CD14-positive monocyte (primary cell): Measurements from ENCODE around the gene ANKRD49. TPM values are rescaled to one million over a fixed set of nuclear protein-coding genes. Genes with fewer than 3 reads are reported as not detected.

Source experiments
- DNase-seq, 3 donors: peaks; one replicate each; pipeline ENCODE4 v3.0.0-alpha.2; 2011 to 2022
- H2AFZ ChIP-seq: 2 replicates; pipeline ENCODE4 v1.6.0; 2012; ENCODE audit warnings: mild to moderate bottlenecking, low read depth, low read length, inconsistent platforms; ENCODE audit not compliant: insufficient read depth, poor library complexity, severe bottlenecking
- H3K27ac ChIP-seq, 2 donors: 1 replicate in 1 of 2; 2 replicates in 1 of 2; pipeline ENCODE4 v1.5.1; 2012 to 2013; ENCODE audit warnings: low read length in 2 of 2, control low read depth in 1 of 2, inconsistent platforms in 1 of 2, low read depth in 1 of 2, mild to moderate bottlenecking in 1 of 2
- H3K27me3 ChIP-seq, 2 donors: one replicate each; pipeline versions ENCODE4 v1.6.0 to v1.6.1; 2011 to 2013; ENCODE audit warnings: low read length in 2 of 2; ENCODE audit not compliant: control insufficient read depth in 2 of 2, insufficient read depth in 2 of 2
- H3K36me3 ChIP-seq, 2 donors: replicated peaks in 1 of 2; 1 replicate in 1 of 2; 2 replicates in 1 of 2; pipeline versions ENCODE4 v1.5.1 to v1.6.1; 2012 to 2013; ENCODE audit warnings: low read length in 2 of 2, control low read depth in 1 of 2, inconsistent platforms in 1 of 2, mild to moderate bottlenecking in 1 of 2; ENCODE audit not compliant: insufficient read depth in 2 of 2, control insufficient read depth in 1 of 2
- H3K4me1 ChIP-seq, 2 donors: 1 replicate in 1 of 2; 2 replicates in 1 of 2; pipeline versions ENCODE4 v1.5.1 to v1.6.1; 2012 to 2013; ENCODE audit warnings: low read length in 2 of 2, control low read depth in 1 of 2, inconsistent platforms in 1 of 2, mild to moderate bottlenecking in 1 of 2, moderate library complexity in 1 of 2; ENCODE audit not compliant: insufficient read depth in 2 of 2, control insufficient read depth in 1 of 2
- H3K4me2 ChIP-seq: replicated peaks from 2 replicates; pipeline ENCODE3; 2012; ENCODE audit warnings: low read length, moderate library complexity, mild to moderate bottlenecking; ENCODE audit not compliant: poor library complexity, severe bottlenecking; ENCODE audit errors: extremely low read depth
- H3K4me3 ChIP-seq, 3 experiments: fragments of 200-600 bp in 1 of 3; sonication (generic) in 1 of 3; replicated peaks in 1 of 3; 1 replicate in 2 of 3; 2 replicates in 1 of 3; pipeline ENCODE4 v1.5.1; 2011 to 2013; ENCODE audit warnings: low read length in 3 of 3, mild to moderate bottlenecking in 3 of 3, control low read depth in 2 of 3, low read depth in 2 of 3, inconsistent platforms in 1 of 3, moderate library complexity in 1 of 3
- H3K79me2 ChIP-seq: 2 replicates; pipeline ENCODE4 v1.6.0; 2012; ENCODE audit warnings: mild to moderate bottlenecking, control low read depth, inconsistent platforms, low read length, moderate library complexity; ENCODE audit not compliant: insufficient read depth
- H3K9ac ChIP-seq: 2 replicates; pipeline ENCODE4 v1.6.0; 2017; ENCODE audit warnings: low read length, mild to moderate bottlenecking; ENCODE audit not compliant: insufficient read depth, poor library complexity, severe bottlenecking
- H3K9me3 ChIP-seq, 2 donors: replicated peaks in 1 of 2; 1 replicate in 1 of 2; 2 replicates in 1 of 2; pipeline versions ENCODE4 v1.5.1 to v1.6.1; 2012 to 2013; ENCODE audit warnings: low read length in 2 of 2, control low read depth in 1 of 2; ENCODE audit not compliant: control insufficient read depth in 1 of 2, insufficient read depth in 1 of 2
- H4K20me1 ChIP-seq: 2 replicates; pipeline ENCODE4 v1.6.0; 2012; ENCODE audit warnings: mild to moderate bottlenecking, low read length, control low read depth, moderate library complexity; ENCODE audit not compliant: insufficient read depth
- H3K27ac Mint-ChIP-seq, 7 donors: one replicate each; pipeline ENCODE4 v1.8.0; 2020; ENCODE audit warnings: mild to moderate bottlenecking in 7 of 7, mixed read lengths in 7 of 7, moderate library complexity in 6 of 7, inconsistent platforms in 2 of 7
- H3K27me3 Mint-ChIP-seq, 3 donors: one replicate each; pipeline ENCODE4 v1.8.0; 2021 to 2022; ENCODE audit warnings: low read depth in 3 of 3, mild to moderate bottlenecking in 3 of 3, mixed read lengths in 3 of 3, moderate library complexity in 3 of 3, inconsistent platforms in 1 of 3
- H3K36me3 Mint-ChIP-seq, 2 donors: one replicate each; pipeline ENCODE4 v1.8.0; 2020; ENCODE audit warnings: mixed read lengths in 2 of 2, inconsistent platforms in 1 of 2, mild to moderate bottlenecking in 1 of 2
- H3K4me1 Mint-ChIP-seq: one replicate; pipeline ENCODE4 v1.8.0; 2020; ENCODE audit warnings: mild to moderate bottlenecking, mixed read lengths
- H3K4me3 Mint-ChIP-seq, 2 donors: one replicate each; pipeline ENCODE4 v1.8.0; 2020; ENCODE audit warnings: mild to moderate bottlenecking in 2 of 2, mixed read lengths in 2 of 2, moderate library complexity in 1 of 2
- H3K9me3 Mint-ChIP-seq, 7 donors: one replicate each; pipeline ENCODE4 v1.8.0; 2020 to 2022; ENCODE audit warnings: mixed read lengths in 7 of 7, mild to moderate bottlenecking in 6 of 7, moderate library complexity in 6 of 7, inconsistent platforms in 2 of 7
- WGBS: methylation state at CpG from one replicate; pipeline ENCODE4 v1.1.5; 2013; ENCODE audit warnings: missing lambda C conversion rate; ENCODE audit not compliant: insufficient coverage; 5-methylcytosine and 5-hydroxymethylcytosine counted together
- intact Hi-C, 2 donors: fragments of 100-400 bp; cut with micrococcal nuclease; formaldehyde crosslinking; loops; one replicate each; pipeline versions ENCODE4 v1.15.0 to v1.15.1; 2023
- polyA plus RNA-seq, 3 donors: library from polyadenylated mRNA; depleted of rRNA in 1 of 3; unstranded in 2 of 3; stranded (reverse) in 1 of 3; fragments of 300-500 nt in 2 of 3; fragments of >200 nt in 1 of 3; fragmentation: Illumina TruSeq in 2 of 3; gene quantifications; 1 replicate in 2 of 3; 2 replicates in 1 of 3; pipeline ENCODE4 v1.2.3, GENCODE V29; 2012 to 2021
- small RNA-seq: library from RNA; depleted of rRNA; stranded (forward); fragments of <200 nt; gene quantifications from one replicate; pipeline ENCODE3, GENCODE V24; 2012; ENCODE audit warnings: low read depth; ENCODE audit not compliant: insufficient read length
- TF ChIP-seq, protein P1 (sequence below): fragments of 200-600 bp; IDR thresholded peaks from one replicate; pipeline ENCODE4 v1.8.0; 2022; ENCODE audit warnings: antibody characterized with exemption, mild to moderate bottlenecking

The ANKRD49 gene
- polyA plus RNA-seq, 3 donors, result 12.0 to 13.1 (median 12.8) TPM

DNA sequence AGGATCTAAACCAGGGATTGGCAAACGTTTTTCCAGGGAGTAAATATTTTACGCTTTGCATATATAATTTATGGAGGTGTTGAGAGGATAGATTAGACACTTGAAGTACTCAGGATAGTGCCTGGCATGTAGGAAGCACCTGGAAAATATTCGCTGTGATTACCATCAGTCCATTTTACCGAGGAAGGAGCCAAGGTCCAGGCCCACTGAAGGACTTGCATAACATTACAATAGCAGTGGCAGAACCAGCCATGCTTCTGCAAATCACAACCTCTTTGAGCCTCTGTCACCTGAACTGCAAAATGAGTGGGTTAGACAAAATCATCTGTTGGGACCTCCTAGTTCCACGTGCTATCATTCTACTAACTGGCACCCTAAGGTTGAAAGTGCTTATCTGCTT, 55.4 kb downstream of the ANKRD49 start:
- H3K36me3 Mint-ChIP-seq, result peaks cover 8 to 16% of the 10 kb centered on the region in 2 donors
- H3K4me1 Mint-ChIP-seq, result peaks cover 68% of the 10 kb centered on the region
- peak in 2 of 3 donors; percentile 32 to 36 for DNase-seq
- H3K9me3 Mint-ChIP-seq, result peaks cover 0 to 2% (median 0%) of the 10 kb centered on the region in 7 donors
- Histone ChIP-seq H3K27me3 (no peaks in the 10 kb centered on the region), H3K36me3 (no peaks in the 10 kb centered on the region), H3K27ac (peak overlapping the region in 1 of 2 donors; percentile 96), H3K4me3 (peak overlapping the region in 1 of 3 experiments; percentile 91), H3K79me2 (peaks cover 100% of the 10 kb centered on the region), H3K9me3 (no peaks in the 10 kb centered on the region), H3K9ac (no peak overlapping the region), H4K20me1 (peaks cover 31% of the 10 kb centered on the region), H2AFZ (no peak overlapping the region), H3K4me1 (peaks cover 65 to 69% of the 10 kb centered on the region in 2 donors), H3K4me2 (peak overlapping the region; percentile 93)
- H3K27me3 Mint-ChIP-seq, result peaks cover 0 to 2% (median 0%) of the 10 kb centered on the region in 3 donors
- WGBS, result 34% methylated on average over 4 of the region's 5 CpGs
- TF ChIP-seq, protein P1, sequence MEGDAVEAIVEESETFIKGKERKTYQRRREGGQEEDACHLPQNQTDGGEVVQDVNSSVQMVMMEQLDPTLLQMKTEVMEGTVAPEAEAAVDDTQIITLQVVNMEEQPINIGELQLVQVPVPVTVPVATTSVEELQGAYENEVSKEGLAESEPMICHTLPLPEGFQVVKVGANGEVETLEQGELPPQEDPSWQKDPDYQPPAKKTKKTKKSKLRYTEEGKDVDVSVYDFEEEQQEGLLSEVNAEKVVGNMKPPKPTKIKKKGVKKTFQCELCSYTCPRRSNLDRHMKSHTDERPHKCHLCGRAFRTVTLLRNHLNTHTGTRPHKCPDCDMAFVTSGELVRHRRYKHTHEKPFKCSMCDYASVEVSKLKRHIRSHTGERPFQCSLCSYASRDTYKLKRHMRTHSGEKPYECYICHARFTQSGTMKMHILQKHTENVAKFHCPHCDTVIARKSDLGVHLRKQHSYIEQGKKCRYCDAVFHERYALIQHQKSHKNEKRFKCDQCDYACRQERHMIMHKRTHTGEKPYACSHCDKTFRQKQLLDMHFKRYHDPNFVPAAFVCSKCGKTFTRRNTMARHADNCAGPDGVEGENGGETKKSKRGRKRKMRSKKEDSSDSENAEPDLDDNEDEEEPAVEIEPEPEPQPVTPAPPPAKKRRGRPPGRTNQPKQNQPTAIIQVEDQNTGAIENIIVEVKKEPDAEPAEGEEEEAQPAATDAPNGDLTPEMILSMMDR, result no peak
- intact Hi-C loops, result loop anchor here in 1 of 2 donors (5.0 kb wide), 1 partner anchor 33 kb away; no protein-coding TSS in a partner anchor
- H3K27ac Mint-ChIP-seq, result peak overlapping the region; percentile 25 to 85 (median 72)
- peak overlapping the region; percentile 27 to 67 for H3K4me3 Mint-ChIP-seq

Small RNA genes within 50 kb of the gene (small RNA-seq; reads per million reads assigned to genes)
- gene MIR548L, result not detected

Other genes starting within 250 kb of the ANKRD49 start
- not detected for gene IZUMO1R, start 189.4 kb upstream of the ANKRD49 start, polyA plus RNA-seq
- gene GPR83, start 92.6 kb upstream of the ANKRD49 start, polyA plus RNA-seq, result under 1 TPM in 2 of 3 donors, not detected in 1; 0.07 to 0.12 TPM
- gene MRE11, start 140 bp upstream of the ANKRD49 start, polyA plus RNA-seq, result 10 to 100 TPM in 2 of 3 donors, 1 to 10 TPM in 1; 7.8 to 12.1 (median 10.5) TPM
- not detected for gene C11orf97, start 18.5 kb downstream of the ANKRD49 start, polyA plus RNA-seq
- gene FUT4, start 49.9 kb downstream of the ANKRD49 start, polyA plus RNA-seq, result 10 to 100 TPM in 1 of 3 donors, 1 to 10 TPM in 2; 5.4 to 19.9 (median 6.5) TPM
- gene PIWIL4, start 73.4 kb downstream of the ANKRD49 start, polyA plus RNA-seq, result 10 to 100 TPM in 1 of 3 donors, 1 to 10 TPM in 1, under 1 TPM in 1; 0.98 to 14.2 (median 1.1) TPM